Measurements from ENCODE around the gene SLK. TPM values are rescaled to one million over a fixed set of nuclear protein-coding genes. Genes with fewer than 3 reads are reported as not detected.

Gene SLK
- total and polyA plus RNA-seq, 2 of the 13 experiments (the other 11 are each of a cell fraction or from before 2014, with no cell fraction given) = 3.4 to 22.8 TPM

DNA sequence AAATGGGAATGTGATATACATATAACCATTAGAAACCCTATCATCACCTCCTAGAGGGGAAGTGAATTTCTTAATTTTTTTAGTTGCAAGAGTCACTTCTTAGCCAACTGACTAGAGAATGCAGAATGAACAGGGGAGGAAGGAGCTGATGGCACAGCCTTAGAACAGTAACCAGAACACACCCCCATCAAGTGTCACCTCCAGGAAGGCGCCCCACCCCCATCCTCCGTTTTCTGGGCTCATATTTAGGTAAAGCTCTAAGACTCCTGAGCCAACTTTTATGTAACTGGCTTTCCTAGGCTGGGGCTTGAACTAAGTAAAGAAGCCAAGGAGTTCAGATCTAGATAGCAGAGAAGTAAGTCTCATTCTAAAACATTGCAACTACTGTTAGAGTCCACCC lies 64.7 kb downstream of the SLK start (continued):
- no peak for TF ChIP-seq ZNF333 (CRISPR knock-in tag; IDR thresholded peaks at IDR 0.05; ENCODE audit: borderline replicate concordance)
- TF ChIP-seq NPAS2 (CRISPR knock-in tag; IDR thresholded peaks at IDR 0.05; ENCODE audit: borderline replicate concordance) = no peak
- no peak for TF ChIP-seq REL (CRISPR knock-in tag; conservative IDR thresholded peaks at IDR 0.05)
- TF ChIP-seq STAT6 (CRISPR knock-in tag; IDR thresholded peaks at IDR 0.05; ENCODE audit: borderline replicate concordance) = no peak
- TF ChIP-seq ZNF879 (CRISPR knock-in tag; IDR thresholded peaks at IDR 0.05) = no peak
- no peak for TF ChIP-seq SMARCE1 (IDR thresholded peaks at IDR 0.05; ENCODE audit: borderline replicate concordance)
- TF ChIP-seq ZNF296 (CRISPR knock-in tag; conservative IDR thresholded peaks at IDR 0.05) = no peak
- no peak for TF ChIP-seq IKZF5 (CRISPR knock-in tag; IDR thresholded peaks at IDR 0.05)
- no peak for TF ChIP-seq THAP9 (CRISPR knock-in tag; IDR thresholded peaks at IDR 0.05; ENCODE audit: borderline replicate concordance)
- no peak for TF ChIP-seq RFX1 (IDR thresholded peaks at IDR 0.05)

Measured in HepG2 (cell line).